HepG2 (cell line): ENCODE data around the gene CACNA1C. TPM values are rescaled to one million over a fixed set of nuclear protein-coding genes. Genes with fewer than 3 reads are reported as not detected.

Source experiments
- ATAC-seq: fragments of 200-7000 bp; cut with Tn5 transposase; 3 replicates; pipeline ENCODE4 v1.9.1; 2020; ENCODE audit warnings: mild to moderate bottlenecking, moderate library complexity
- BruUV-seq: library from RNA; stranded (reverse); fragments of 400-500 nt; replicated peaks from 2 replicates; lab custom pipeline; 2021; lab: Mats Ljungman, UMichigan
- CTCF ChIA-PET: fragments of 300-600 bp; formaldehyde crosslinking; extraction: SDS; loops from one replicate; lab custom pipeline; 2021; ENCODE audit warnings: low total read pairs, inconsistent platforms, low intra/inter-chr PET ratio; lab: Yijun Ruan, JAX
- POLR2A ChIA-PET: fragments of 350-600 bp; sonication (Branson Sonifier 250); formaldehyde crosslinking; loops from one replicate; lab custom pipeline; 2020; ENCODE audit warnings: antibody characterized with exemption, inconsistent platforms; lab: Yijun Ruan, JAX
- DNase-seq: peaks from one replicate; pipeline ENCODE4 v3.0.0-alpha.2; 2015; ENCODE audit warnings: low spot score
- FAIRE-seq: peaks from 3 replicates; lab custom pipeline; 2011; peaks lifted over from hg19 to GRCh38; lab: Jason Lieb, UNC
- H2AFZ ChIP-seq: one replicate; pipeline ENCODE4 v1.6.1; 2011; ENCODE audit warnings: low read length, inconsistent platforms
- H3K27ac ChIP-seq: fragments of 300-600 bp; 3 replicates; pipeline ENCODE4 v1.8.0; 2011; ENCODE audit warnings: mixed run types, mild to moderate bottlenecking, mixed read lengths, low read length, inconsistent platforms; ENCODE audit not compliant: insufficient read depth; ENCODE audit errors: extremely low read length
- H3K27me3 ChIP-seq, 2 experiments: fragments of 200-600 bp in 1 of 2; 2 replicates in 1 of 2; 3 replicates in 1 of 2; pipeline versions ENCODE4 v1.6.0 to v1.8.0; 2011; ENCODE audit warnings: low read length in 2 of 2, mild to moderate bottlenecking in 2 of 2, moderate library complexity in 2 of 2, inconsistent platforms in 1 of 2; ENCODE audit not compliant: insufficient read depth in 2 of 2, control insufficient read depth in 1 of 2
- H3K36me3 ChIP-seq, 2 experiments: fragments of 200-600 bp in 1 of 2; replicated peaks in 1 of 2; 2 replicates in 1 of 2; 3 replicates in 1 of 2; pipeline versions ENCODE4 v1.5.1 to v1.8.0; 2011; ENCODE audit warnings: low read length in 2 of 2, inconsistent platforms in 1 of 2; ENCODE audit not compliant: insufficient read depth in 2 of 2, control insufficient read depth in 1 of 2
- H3K4me1 ChIP-seq: 2 replicates; pipeline ENCODE4 v1.5.1; 2012; ENCODE audit warnings: low read length, inconsistent platforms; ENCODE audit not compliant: insufficient read depth
- H3K4me2 ChIP-seq: 2 replicates; pipeline ENCODE4 v1.6.0; 2011; ENCODE audit warnings: low read depth, low read length, inconsistent platforms
- H3K4me3 ChIP-seq, 3 experiments: fragments of 200-600 bp in 1 of 3; sonication (generic), shearing (Covaris generic) in 1 of 3; replicated peaks in 1 of 3; 2 replicates each; pipeline ENCODE4 v1.5.1; 2011 to 2016; ENCODE audit warnings: low read length in 3 of 3, inconsistent platforms in 2 of 3, low read depth in 2 of 3, mild to moderate bottlenecking in 2 of 3, control low read depth in 1 of 3, mixed read lengths in 1 of 3; ENCODE audit not compliant: insufficient read depth in 1 of 3
- H3K79me2 ChIP-seq: one replicate; pipeline ENCODE4 v1.6.1; 2011; ENCODE audit warnings: low read length, inconsistent platforms; ENCODE audit not compliant: insufficient read depth
- H3K9ac ChIP-seq: 2 replicates; pipeline ENCODE4 v1.6.0; 2011; ENCODE audit warnings: mild to moderate bottlenecking, low read depth, low read length, inconsistent platforms; ENCODE audit not compliant: insufficient read depth
- H3K9me3 ChIP-seq: 2 replicates; pipeline ENCODE4 v1.5.1; 2012; ENCODE audit warnings: mild to moderate bottlenecking, low read length
- H4K20me1 ChIP-seq: 2 replicates; pipeline ENCODE4 v1.6.0; 2011; ENCODE audit warnings: inconsistent platforms, mild to moderate bottlenecking, low read length, moderate library complexity; ENCODE audit not compliant: insufficient read depth
- GABPB1 ChIP-seq: IDR thresholded peaks from 2 replicates; pipeline ENCODE4 v1.6.1; 2016; ENCODE audit warnings: mild to moderate bottlenecking, missing genetic modification reagents, moderate library complexity, missing compliant biosample characterization
- HOXD1 ChIP-seq: sonication (generic); formaldehyde crosslinking; IDR thresholded peaks from 2 replicates; pipeline ENCODE4 v1.5.0; 2020; ENCODE audit warnings: missing genetic modification reagents
- KIAA2018 ChIP-seq: sonication (generic); formaldehyde crosslinking; IDR thresholded peaks from 2 replicates; pipeline ENCODE4 v1.5.0; 2020; ENCODE audit warnings: mild to moderate bottlenecking, missing genetic modification reagents, borderline replicate concordance
- MTF2 ChIP-seq: sonication (generic); formaldehyde crosslinking; IDR thresholded peaks from 2 replicates; pipeline ENCODE4 v1.5.0; 2020; ENCODE audit warnings: missing genetic modification reagents, borderline replicate concordance
- MYC ChIP-seq: sonication (generic); formaldehyde crosslinking; IDR thresholded peaks from 2 replicates; pipeline ENCODE4 v1.9.0; 2021; ENCODE audit warnings: missing genetic modification reagents, borderline replicate concordance
- RNF2 ChIP-seq: fragments of 450-650 bp; conservative IDR thresholded peaks from 2 replicates; pipeline ENCODE4 v1.6.1; 2016; ENCODE audit warnings: low read depth
- RORA ChIP-seq: sonication (generic); formaldehyde crosslinking; IDR thresholded peaks from 2 replicates; pipeline ENCODE4 v1.5.0; 2020; ENCODE audit warnings: mild to moderate bottlenecking, missing genetic modification reagents, moderate library complexity
- TCF7L2 ChIP-seq: IDR thresholded peaks from 2 replicates; pipeline ENCODE4 v1.6.1; 2011; ENCODE audit warnings: mild to moderate bottlenecking, low read depth, low read length, moderate library complexity
- ZMYM2 ChIP-seq: sonication (generic); formaldehyde crosslinking; IDR thresholded peaks from 2 replicates; pipeline ENCODE4 v1.8.0; 2022; ENCODE audit warnings: mild to moderate bottlenecking, missing genetic modification reagents
- ZNF143 ChIP-seq: sonication (generic); formaldehyde crosslinking; IDR thresholded peaks from 2 replicates; pipeline ENCODE4 v1.4.0; 2020; ENCODE audit warnings: missing genetic modification reagents
- ZNF264 ChIP-seq: sonication (generic); formaldehyde crosslinking; IDR thresholded peaks from 2 replicates; pipeline ENCODE4 v1.4.0; 2020; ENCODE audit warnings: missing genetic modification reagents
- WGBS: methylation state at CpG from one replicate; pipeline ENCODE4 v1.1.6; 2017; ENCODE audit warnings: low lambda C conversion rate; 5-methylcytosine and 5-hydroxymethylcytosine counted together
- in situ Hi-C: cut with HindIII; loops from 2 replicates; pipeline ENCODE4 v1.10.0; 2017; ENCODE audit warnings: low pct_unique_long_range_greater_than_20kb; ENCODE audit not compliant: extremely low pct_ligation_motif_present
- intact Hi-C: fragments of 100-400 bp; cut with micrococcal nuclease; formaldehyde crosslinking; loops from one replicate; pipeline ENCODE4 v1.10.0; 2022; ENCODE audit not compliant: unreplicated experiment
- polyA plus RNA-seq, 8 experiments: library from polyadenylated mRNA; depleted of rRNA in 3 of 8; stranded (reverse) in 7 of 8; unstranded in 1 of 8; fragments of >200 nt; fragmentation: Illumina TruSeq in 4 of 8; extraction: Trizol in 4 of 8; gene quantifications; 2 replicates each; pipeline versions ENCODE4 v1.2.1 to v1.2.3, GENCODE V29; 2011 to 2016; ENCODE audit warnings: low read depth in 4 of 8, missing spikeins in 1 of 8, mixed read lengths in 1 of 8; ENCODE audit not compliant: insufficient read depth in 1 of 8
- total RNA-seq, 5 experiments: library from RNA; depleted of rRNA; stranded (reverse); fragments of >200 nt; fragmentation: Illumina TruSeq; extraction: Trizol; gene quantifications; 2 replicates each; pipeline ENCODE4 v1.2.3, GENCODE V29; 2016; ENCODE audit warnings: low read depth in 1 of 5

The CACNA1C gene
- total and polyA plus RNA-seq, 2 of the 13 experiments (the other 11 are each of a cell fraction or from before 2014, with no cell fraction given) = not detected

- in situ Hi-C loops (no loop called here), intact Hi-C loops (no loop called here)
- Histone ChIP-seq H4K20me1 (no peaks in the 10 kb centered on the region), H3K27ac (no peak overlapping the region), H3K4me1 (no peaks in the 10 kb centered on the region), H3K79me2 (no peaks in the 10 kb centered on the region), H3K4me3 (no peak overlapping the region), H3K27me3 (peaks cover 1 to 5% of the 10 kb centered on the region in 2 experiments; a peak in 2 of 5 replicates), H3K9me3 (no peaks in the 10 kb centered on the region), H3K4me2 (no peak overlapping the region), H3K36me3 (no peaks in the 10 kb centered on the region), H2AFZ (no peak overlapping the region), H3K9ac (no peak overlapping the region)
- TF ChIP-seq ZMYM2 (CRISPR knock-in tag) (no peak), ZNF264 (no peak), RNF2 (no peak), RORA (CRISPR knock-in tag) (no peak), MYC (CRISPR knock-in tag) (no peak), ZNF143 (CRISPR knock-in tag) (no peak), GABPB1 (CRISPR knock-in tag) (no peak), MTF2 (CRISPR knock-in tag) (no peak), TCF7L2 (no peak), HOXD1 (CRISPR knock-in tag) (no peak), KIAA2018 (CRISPR knock-in tag) (no peak)
- no peak for DNase-seq
- ATAC-seq = no peak
- ChIA-PET CTCF (no interaction called here), POLR2A (no interaction called here)
- 0% methylated on average over 6 of the region's 16 CpGs for WGBS
- no TSS peak for BruUV-seq
- no peak for FAIRE-seq
Observed at GRCh38 chr12:2101359-2101758, 48.6 kb downstream of the CACNA1C start.
